Heart left ventricle (tissue), 13 donors: ENCODE measurements around the gene SESN2.
A peak's percentile ranks its signal among the peaks of the same experiment; 100 is the strongest.

Source experiments
- CTCF ChIP-seq, 12 donors: fragments of 200-600 bp; sonication (generic) in 4 of 12; IDR thresholded peaks; one replicate each; pipeline versions ENCODE4 v1.5.0 to v1.8.0; 2018 to 2022; ENCODE audit warnings: antibody characterized with exemption in 12 of 12, mild to moderate bottlenecking in 5 of 12
- POLR2A ChIP-seq, 2 donors: fragments of 450-650 bp; IDR thresholded peaks; one replicate each; pipeline ENCODE4 v1.6.1; 2017; ENCODE audit warnings: antibody characterized with exemption in 2 of 2, mild to moderate bottlenecking in 2 of 2, moderate library complexity in 2 of 2
- donor health status: ischemic (EF 13 %, LVEDD 7.1; RV severe dilation, severe dysfunction).
- donor health status: DM: no; HTN: yes; CAD: no.
- donor health status: DM: no; HTN: no; CAD: no.
- donor health status: ischemic (EF 25% LVEDD 6.9; RV normal size, moderate dysfunction).
- donor health status: ischemic (EF 25% LVEDD 5.7; RV mildly dilated, moderate dysfunction).
- donor health status: ischemic (EF 35%, LVEDD 5.7; RV mildly dilated, moderate dysfunction).
- donor health status: nonischemic (EF 11% LVEDD 7.7; RV severe dilation, severe dysfunction).
- donor health status: DM: yes; HTN: yes; CAD: no.
- donor health status: PGD.
- donor health status: ischemic (EF 29% LVEDD 5.4; RV normal size, mild dysfunction).
- donor health status: nonischemic (EF 23%, LVEDD 6.1; RV moderate dilation, normal function).

- no peak for TF ChIP-seq CTCF (IDR thresholded peaks at IDR 0.05)
- TF ChIP-seq POLR2A (IDR thresholded peaks at IDR 0.05) = peak in 1 of 2 donors; percentile 37
These were observed 14.6 kb upstream of the SESN2 start for GRCh38 chr1:28244549-28245251.
